AG09319 (cell line): Measurements from ENCODE around the gene RASSF8.

Experiments used
- DNase-seq: peaks from one replicate; pipeline ENCODE4 v3.0.0-alpha.2; 2010; ENCODE audit warnings: low read depth; ENCODE audit errors: extremely low read depth
- CTCF ChIP-seq: IDR thresholded peaks from 2 replicates; pipeline ENCODE4 v1.5.1; 2011; ENCODE audit warnings: low read depth, mild to moderate bottlenecking, inconsistent platforms, low read length, moderate library complexity

RASSF8 gene

GRCh38 chr12:25975179-25975578, 16.7 kb downstream of the RASSF8 start:
- no peak for DNase-seq
- TF ChIP-seq CTCF = no peak

GRCh38 chr12:25975682-25976081, 17.2 kb downstream of the RASSF8 start:
- DNase-seq = no peak
- no peak for TF ChIP-seq CTCF

- no peak for DNase-seq
Observed at GRCh38 chr12:25976289-25976688, 17.8 kb downstream of the RASSF8 start.

GRCh38 chr12:25977047-25977446, 18.6 kb downstream of the RASSF8 start:
- no peak for DNase-seq
- TF ChIP-seq CTCF = no peak

More at GRCh38 chr12:25976289-25976688, 17.8 kb downstream of the RASSF8 start:
- no peak for TF ChIP-seq CTCF

- TF ChIP-seq CTCF = no peak
Observed at GRCh38 chr12:25979059-25979458, 20.6 kb downstream of the RASSF8 start.

GRCh38 chr12:25979563-25979962, 21.1 kb downstream of the RASSF8 start:
- TF ChIP-seq CTCF = no peak
- DNase-seq = no peak

More at GRCh38 chr12:25979059-25979458, 20.6 kb downstream of the RASSF8 start:
- no peak for DNase-seq

- no peak for DNase-seq
Observed at GRCh38 chr12:25980035-25980434, 21.6 kb downstream of the RASSF8 start.

More at GRCh38 chr12:25980035-25980434, 21.6 kb downstream of the RASSF8 start:
- no peak for TF ChIP-seq CTCF
